Natural killer cell (primary cell): ENCODE data around the gene NRXN3. TPM values are rescaled to one million over a fixed set of nuclear protein-coding genes. Genes with fewer than 3 reads are reported as not detected.

Experiments
- ATAC-seq, 3 donors: fragments of 150-1000 bp in 2 of 3; fragments of 200-7000 bp in 1 of 3; cut with Tn5 transposase; 1 replicate in 1 of 3; 2 replicates in 2 of 3; pipeline ENCODE4 v1.10.0; 2021; ENCODE audit warnings: mild to moderate bottlenecking in 2 of 3, moderate library complexity in 2 of 3
- DNase-seq, 2 donors: peaks; one replicate each; pipeline versions ENCODE4 v3.0.0 to v3.0.0-alpha.2; 2013 to 2021; ENCODE audit warnings: mixed read lengths in 1 of 2
- H3K27ac ChIP-seq: one replicate; pipeline ENCODE4 v1.5.1; 2013; ENCODE audit warnings: mild to moderate bottlenecking, low read length
- H3K27me3 ChIP-seq: one replicate; pipeline ENCODE4 v1.6.1; 2013; ENCODE audit warnings: low read length; ENCODE audit not compliant: control insufficient read depth, insufficient read depth
- H3K36me3 ChIP-seq: one replicate; pipeline ENCODE4 v1.6.1; 2013; ENCODE audit warnings: low read length; ENCODE audit not compliant: control insufficient read depth, insufficient read depth
- H3K4me1 ChIP-seq: one replicate; pipeline ENCODE4 v1.6.1; 2013; ENCODE audit warnings: low read length; ENCODE audit not compliant: control insufficient read depth, insufficient read depth
- H3K4me3 ChIP-seq: one replicate; pipeline ENCODE4 v1.5.1; 2013; ENCODE audit warnings: low read length
- H3K9me3 ChIP-seq: one replicate; pipeline ENCODE4 v1.6.1; 2013; ENCODE audit warnings: low read length; ENCODE audit not compliant: control insufficient read depth, insufficient read depth
- H3K27ac Mint-ChIP-seq, 2 donors: one replicate each; pipeline ENCODE4 v1.8.0; 2022; ENCODE audit warnings: mild to moderate bottlenecking in 2 of 2, mixed read lengths in 2 of 2, moderate library complexity in 1 of 2
- H3K27me3 Mint-ChIP-seq, 2 donors: one replicate each; pipeline ENCODE4 v1.8.0; 2022; ENCODE audit warnings: low read depth in 2 of 2, mixed read lengths in 2 of 2
- H3K36me3 Mint-ChIP-seq: one replicate; pipeline ENCODE4 v1.8.0; 2022; ENCODE audit warnings: mixed read lengths
- H3K4me1 Mint-ChIP-seq, 2 donors: one replicate each; pipeline ENCODE4 v1.8.0; 2022; ENCODE audit warnings: mixed read lengths in 2 of 2
- H3K4me3 Mint-ChIP-seq: one replicate; pipeline ENCODE4 v1.8.0; 2022; ENCODE audit warnings: mild to moderate bottlenecking, moderate library complexity, mixed read lengths
- H3K9me3 Mint-ChIP-seq, 2 donors: one replicate each; pipeline ENCODE4 v1.8.0; 2022; ENCODE audit warnings: mixed read lengths in 2 of 2
- CTCF ChIP-seq: fragments of 200-600 bp; IDR thresholded peaks from one replicate; pipeline ENCODE4 v1.8.0; 2022; ENCODE audit warnings: antibody characterized with exemption
- WGBS: methylation state at CpG from one replicate; pipeline ENCODE4 v1.1.7; 2013; ENCODE audit warnings: missing lambda C conversion rate; ENCODE audit not compliant: insufficient coverage; 5-methylcytosine and 5-hydroxymethylcytosine counted together
- intact Hi-C: fragments of 100-400 bp; cut with micrococcal nuclease; formaldehyde crosslinking; loops from one replicate; pipeline ENCODE4 v1.14.2; 2022
- total RNA-seq, 4 donors: library from RNA; stranded (reverse); fragments of 120-200 nt in 1 of 4; gene quantifications; one replicate each; pipeline versions ENCODE4 v1.2.3 to v1.2.4, GENCODE V29; 2013 to 2022

The NRXN3 gene
- total RNA-seq, 3 donors from 2014 or later (not counting 1 experiment from before 2014, with no cell fraction given), result not detected

- ATAC-seq (peak in 1 of 3 donors; percentile 32), DNase-seq (no peak)
- H3K27ac Mint-ChIP-seq, result no peak overlapping the region
- intact Hi-C loops, result no loop called here
- H3K4me3 ChIP-seq, result no peak overlapping the region
- no peaks in the 10 kb centered on the region for H3K27me3 Mint-ChIP-seq
- no peaks in the 10 kb centered on the region for H3K27me3 ChIP-seq
- peaks cover 6% of the 10 kb centered on the region for H3K9me3 ChIP-seq
- no peaks in the 10 kb centered on the region for H3K4me1 ChIP-seq
- WGBS, result 6% methylated on average over 3 of the region's 5 CpGs
- H3K27ac ChIP-seq, result no peak overlapping the region
- H3K36me3 Mint-ChIP-seq, result no peaks in the 10 kb centered on the region
- peaks cover 0 to under 1% of the 10 kb centered on the region in 2 donors for H3K9me3 Mint-ChIP-seq
- H3K4me3 Mint-ChIP-seq, result no peak overlapping the region
- H3K4me1 Mint-ChIP-seq, result no peaks in the 10 kb centered on the region
- no peak for TF ChIP-seq CTCF
- H3K36me3 ChIP-seq, result no peaks in the 10 kb centered on the region
Observed at GRCh38 chr14:79730953-79731352, 1560.8 kb downstream of the NRXN3 start.

GRCh38 chr14:79732911-79733655, 1562.9 kb downstream of the NRXN3 start:
- H3K27ac Mint-ChIP-seq, result no peak overlapping the region
- WGBS, result 66% methylated on average over 5 of the region's 8 CpGs
- ATAC-seq, result peak in 1 of 3 donors; percentile 28

GRCh38 chr14:79734151-79734550, 1564.0 kb downstream of the NRXN3 start:
- Mint-ChIP-seq H3K36me3 (no peaks in the 10 kb centered on the region), H3K4me1 (no peaks in the 10 kb centered on the region), H3K27me3 (no peaks in the 10 kb centered on the region), H3K9me3 (peaks cover 4 to 9% of the 10 kb centered on the region in 2 donors), H3K4me3 (no peak overlapping the region), H3K27ac (no peak overlapping the region)
- no peaks in the 10 kb centered on the region for H3K36me3 ChIP-seq
- no peak for DNase-seq
- intact Hi-C loops, result no loop called here
- no peak for ATAC-seq
- no peaks in the 10 kb centered on the region for H3K4me1 ChIP-seq
- no peak overlapping the region for H3K27ac ChIP-seq
- no peak for TF ChIP-seq CTCF
- peaks cover 4% of the 10 kb centered on the region for H3K9me3 ChIP-seq
- no peak overlapping the region for H3K4me3 ChIP-seq
- 100% methylated on average over 1 of the region's 3 CpGs for WGBS
- no peaks in the 10 kb centered on the region for H3K27me3 ChIP-seq

More at GRCh38 chr14:79732911-79733655, 1562.9 kb downstream of the NRXN3 start:
- no peaks in the 10 kb centered on the region for H3K27me3 Mint-ChIP-seq
- no peaks in the 10 kb centered on the region for H3K36me3 Mint-ChIP-seq
- H3K9me3 Mint-ChIP-seq, result peaks cover 4 to 9% of the 10 kb centered on the region in 2 donors
- H3K4me1 ChIP-seq, result no peaks in the 10 kb centered on the region
- H3K4me1 Mint-ChIP-seq, result no peaks in the 10 kb centered on the region
- no peaks in the 10 kb centered on the region for H3K27me3 ChIP-seq
- no peak overlapping the region for H3K4me3 ChIP-seq
- peaks cover 7% of the 10 kb centered on the region for H3K9me3 ChIP-seq
- no peak for DNase-seq
- no peak for TF ChIP-seq CTCF
- H3K27ac ChIP-seq, result no peak overlapping the region
- no peaks in the 10 kb centered on the region for H3K36me3 ChIP-seq
- no peak overlapping the region for H3K4me3 Mint-ChIP-seq
- intact Hi-C loops, result no loop called here

GRCh38 chr14:79734656-79735055, 1564.5 kb downstream of the NRXN3 start:
- Mint-ChIP-seq H3K4me3 (no peak overlapping the region), H3K4me1 (no peaks in the 10 kb centered on the region), H3K27ac (no peak overlapping the region), H3K9me3 (peaks cover 4 to 9% of the 10 kb centered on the region in 2 donors), H3K36me3 (no peaks in the 10 kb centered on the region), H3K27me3 (no peaks in the 10 kb centered on the region)
- Histone ChIP-seq H3K4me3 (no peak overlapping the region), H3K9me3 (peaks cover 4% of the 10 kb centered on the region), H3K27ac (no peak overlapping the region), H3K36me3 (no peaks in the 10 kb centered on the region), H3K4me1 (no peaks in the 10 kb centered on the region), H3K27me3 (no peaks in the 10 kb centered on the region)
- ATAC-seq (no peak), DNase-seq (no peak)
- intact Hi-C loops, result no loop called here
- 100% methylated on average over 1 of the region's 1 CpG for WGBS
- TF ChIP-seq CTCF, result no peak
